ENCODE data around the gene MFAP2. TPM values are rescaled to one million over a fixed set of nuclear protein-coding genes. Genes with fewer than 3 reads are reported as not detected.
A peak's percentile ranks its signal among the peaks of the same experiment; 100 is the strongest.

Gene MFAP2
- total RNA-seq (51.9 and 79.7 TPM in 2 replicates), polyA plus RNA-seq (91.4 and 162 TPM in 2 replicates)

- Histone ChIP-seq H3K36me3 (no peaks in the 10 kb centered on the region), H3K27me3 (no peaks in the 10 kb centered on the region), H3K4me3 (peak within 1 kb of the TSS; percentile 79), H3K27ac (no peak within 1 kb of the TSS), H3K4me1 (ENCODE audit: low read depth) (peaks cover 5% of the 10 kb centered on the region), H3K9me3 (ENCODE audit: low read depth) (no peaks in the 10 kb centered on the region)
- peak; percentile 58 to 60 for DNase-seq (ENCODE audit: low read depth in 1 of 2, low spot score in 1 of 2)
- no peak for TF ChIP-seq CTCF (IDR thresholded peaks at IDR 0.05; ENCODE audit: low read depth, low read length)
Observed at GRCh38 chr1:16980473-16981268, at the start of gene MFAP2. TSS of gene MFAP2 (minus strand) at chr1:16980620. CDS start at chr1:16978273, 2,347 bp downstream.

- Histone ChIP-seq H3K4me1 (ENCODE audit: low read depth) (no peaks in the 10 kb centered on the region), H3K4me3 (no peak overlapping the region), H3K36me3 (peaks cover 53% of the 10 kb centered on the region), H3K27me3 (no peaks in the 10 kb centered on the region), H3K9me3 (ENCODE audit: low read depth) (no peaks in the 10 kb centered on the region), H3K27ac (no peak overlapping the region)
- DNase-seq (ENCODE audit: low read depth in 1 of 2, low spot score in 1 of 2) = no peak
- TF ChIP-seq CTCF (IDR thresholded peaks at IDR 0.05; ENCODE audit: low read depth, low read length) = no peak
Observed at GRCh38 chr1:17030206-17030605, 49.8 kb upstream of the MFAP2 start.

GRCh38 chr1:17028662-17029188, 48.3 kb upstream of the MFAP2 start:
- Histone ChIP-seq H3K36me3 (peaks cover 66% of the 10 kb centered on the region), H3K4me3 (no peak overlapping the region), H3K4me1 (ENCODE audit: low read depth) (no peaks in the 10 kb centered on the region), H3K9me3 (ENCODE audit: low read depth) (no peaks in the 10 kb centered on the region), H3K27ac (no peak overlapping the region), H3K27me3 (no peaks in the 10 kb centered on the region)
- no peak for DNase-seq (ENCODE audit: low read depth in 1 of 2, low spot score in 1 of 2)
- TF ChIP-seq CTCF (IDR thresholded peaks at IDR 0.05; ENCODE audit: low read depth, low read length) = no peak

- no peak for TF ChIP-seq CTCF (IDR thresholded peaks at IDR 0.05; ENCODE audit: low read depth, low read length)
- peaks cover 68% of the 10 kb centered on the region for H3K36me3 ChIP-seq
- H3K9me3 ChIP-seq (ENCODE audit: low read depth) = no peaks in the 10 kb centered on the region
- H3K27ac ChIP-seq = no peak overlapping the region
- peaks cover 3% of the 10 kb centered on the region for H3K4me1 ChIP-seq (ENCODE audit: low read depth)
- H3K4me3 ChIP-seq = no peak overlapping the region
- no peaks in the 10 kb centered on the region for H3K27me3 ChIP-seq
- DNase-seq (ENCODE audit: low read depth in 1 of 2, low spot score in 1 of 2) = no peak
Observed at GRCh38 chr1:17027900-17028299, 47.5 kb upstream of the MFAP2 start.

GRCh38 chr1:17027403-17027802, 47.0 kb upstream of the MFAP2 start:
- H3K4me1 ChIP-seq (ENCODE audit: low read depth) = peaks cover 3% of the 10 kb centered on the region
- no peak for TF ChIP-seq CTCF (IDR thresholded peaks at IDR 0.05; ENCODE audit: low read depth, low read length)
- peaks cover 68% of the 10 kb centered on the region for H3K36me3 ChIP-seq
- H3K27ac ChIP-seq = no peak overlapping the region
- H3K9me3 ChIP-seq (ENCODE audit: low read depth) = no peaks in the 10 kb centered on the region
- no peak overlapping the region for H3K4me3 ChIP-seq
- H3K27me3 ChIP-seq = no peaks in the 10 kb centered on the region
- no peak for DNase-seq (ENCODE audit: low read depth in 1 of 2, low spot score in 1 of 2)

All from cardiac muscle cell (in vitro differentiated cells and primary cell).